HG03520 (cell line): ENCODE results near the gene ROPN1L.
"Not testable (repeated sequence)": the region's sequence is repeated elsewhere in the genome, so short reads cannot be mapped to it uniquely, and the experiment has no call there.

Experiments used
- ATAC-seq: cut with Tn5 transposase; IDR thresholded peaks from one replicate; pipeline ENCODE4 v1.9.1; 2021; ENCODE audit warnings: mild to moderate bottlenecking, moderate library complexity; ENCODE audit not compliant: unreplicated experiment

ROPN1L gene

DNA sequence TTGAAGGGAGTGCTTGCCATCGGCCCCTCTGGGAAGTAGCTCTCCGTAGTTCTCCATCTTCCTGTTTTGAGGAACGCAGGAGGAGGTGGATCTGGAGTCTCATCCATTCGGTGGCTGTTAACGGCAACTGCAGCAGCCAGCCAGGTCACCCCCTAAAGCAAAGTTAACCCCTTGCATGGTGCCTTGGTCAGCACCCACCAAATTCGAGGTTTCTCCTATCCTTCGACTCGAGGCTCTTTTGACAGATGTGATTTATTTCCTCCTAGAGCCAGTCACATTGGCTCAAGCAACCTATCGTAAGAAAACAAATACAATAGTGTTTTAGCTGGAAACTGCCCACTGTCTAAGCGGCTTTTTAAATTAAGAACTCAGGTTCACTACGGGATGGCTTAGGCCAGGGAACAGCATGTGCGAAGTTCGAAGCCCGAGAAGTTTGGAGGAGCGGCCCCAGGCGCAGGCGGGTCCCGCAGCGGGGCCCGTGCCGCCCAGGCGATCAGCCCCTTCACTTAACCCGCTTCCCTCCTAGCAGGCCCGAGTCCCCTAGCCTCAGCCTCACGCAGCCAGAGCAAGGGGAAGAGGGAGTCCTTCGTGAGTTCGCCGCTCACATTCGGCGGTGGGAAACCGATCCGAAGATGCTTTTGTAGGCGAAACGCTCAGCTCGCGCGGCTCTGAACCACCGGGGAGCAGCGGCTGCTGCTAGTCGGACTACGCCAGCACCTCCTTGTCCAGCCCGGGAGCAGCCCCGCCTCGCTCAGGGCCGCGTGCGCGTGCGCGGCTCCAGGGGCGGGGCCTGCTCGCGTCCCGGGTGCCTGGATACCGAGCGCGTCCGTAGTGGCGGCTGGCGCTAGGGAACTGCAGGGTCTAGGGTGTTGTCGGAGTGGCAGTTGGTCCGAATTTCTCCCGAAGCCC, at the start of gene ROPN1L:
Gene ROPN1L (plus strand): TSS at position 797 of the 909 bp plus-strand sequence. CDS start 289 bp downstream, outside the sequence.
- peak; percentile 96 for ATAC-seq

DNA sequence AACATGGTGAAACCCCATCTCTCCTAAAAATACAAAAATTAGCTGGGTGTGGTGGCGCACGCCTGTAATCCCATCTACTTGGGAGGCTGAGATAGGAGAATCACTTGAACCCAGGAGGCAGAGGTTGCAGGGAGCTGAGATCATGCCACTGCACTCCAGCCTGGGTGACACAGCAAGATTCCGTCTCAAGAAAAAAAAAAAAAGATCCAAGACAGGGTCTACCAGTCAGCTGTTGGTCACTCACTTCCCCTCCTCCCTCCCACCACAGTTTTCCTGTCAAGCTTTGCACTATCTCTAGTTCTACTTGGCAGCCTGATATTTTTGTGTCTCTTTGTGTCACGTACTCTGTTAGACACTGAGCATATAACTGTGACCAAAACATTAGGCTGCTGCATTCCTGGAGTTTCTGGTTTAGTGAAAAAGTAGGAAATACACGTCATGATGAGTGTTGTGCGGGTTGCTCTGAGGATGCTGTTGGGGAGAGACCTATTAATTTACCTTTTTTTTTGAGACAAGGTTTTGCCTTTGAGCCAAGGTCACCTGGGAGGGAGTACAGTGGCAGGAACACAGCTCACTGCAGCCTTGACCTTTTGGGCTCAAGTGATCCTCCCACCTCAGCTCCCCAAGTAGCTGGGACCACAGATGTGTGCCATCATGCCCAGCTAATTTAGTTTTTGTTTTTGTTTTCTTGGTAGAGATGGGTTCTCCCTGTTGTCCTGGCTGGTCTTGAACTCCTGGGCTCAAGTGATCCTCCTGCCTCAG, 48.9 kb upstream of the ROPN1L start:
- not testable (repeated sequence) for ATAC-seq

DNA sequence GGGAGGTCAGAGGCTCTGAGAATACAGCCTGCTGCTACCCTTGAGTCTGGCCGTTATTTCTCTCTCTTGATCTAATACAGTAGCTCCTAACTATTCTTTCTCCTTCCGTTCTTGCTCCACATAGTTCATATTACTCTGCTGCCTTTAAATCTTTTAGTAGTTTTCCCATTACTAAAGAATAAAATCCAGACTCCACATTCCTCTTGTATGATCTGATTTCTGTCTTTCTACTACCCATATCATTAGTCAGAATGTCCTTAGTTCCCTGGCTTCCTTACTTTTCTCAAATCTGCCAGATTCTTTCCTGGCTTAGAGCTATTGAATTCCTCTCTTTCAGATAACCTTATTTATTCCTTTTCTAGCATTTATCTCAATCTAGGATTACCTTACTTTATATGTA, 48.2 kb upstream of the ROPN1L start:
- no peak for ATAC-seq

DNA sequence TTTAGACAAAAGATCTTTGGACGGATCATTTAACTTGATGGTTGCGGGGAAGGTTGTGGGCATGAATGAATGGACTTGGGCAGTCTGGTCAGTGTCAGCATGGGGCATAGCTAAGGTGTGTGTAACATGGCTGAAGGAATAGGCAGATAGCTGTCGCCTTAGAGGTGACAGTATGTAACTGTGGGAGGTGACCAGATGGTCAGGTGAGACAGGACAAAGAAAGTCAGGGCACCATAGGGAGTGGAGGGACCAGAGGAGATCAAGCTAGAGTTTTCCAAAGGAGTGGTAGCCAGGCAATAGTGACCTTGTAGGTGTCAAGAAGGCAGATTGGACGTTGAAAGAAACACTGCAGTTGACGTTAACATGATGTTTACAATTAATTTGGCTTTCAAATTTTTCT, 45.1 kb upstream of the ROPN1L start:
- no peak for ATAC-seq

DNA sequence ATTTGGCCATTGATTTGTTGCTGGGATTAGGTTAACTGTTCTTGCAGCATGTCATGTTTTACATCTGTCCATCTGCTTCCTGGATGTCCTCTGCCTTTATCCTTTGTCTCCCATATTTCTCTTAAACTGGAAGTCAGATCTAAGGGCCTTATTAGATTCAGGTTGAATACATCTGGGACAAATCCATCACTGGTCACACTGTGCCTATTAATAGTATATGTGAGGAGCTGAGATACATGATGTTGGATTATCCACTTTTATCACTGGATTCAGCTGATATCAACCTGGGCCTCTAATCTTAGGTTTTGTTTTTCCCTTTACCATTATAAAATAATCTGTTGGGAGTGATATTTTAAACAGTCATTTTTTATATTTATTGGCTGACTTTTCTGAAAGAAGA, 41.8 kb upstream of the ROPN1L start:
- ATAC-seq, result no peak

DNA sequence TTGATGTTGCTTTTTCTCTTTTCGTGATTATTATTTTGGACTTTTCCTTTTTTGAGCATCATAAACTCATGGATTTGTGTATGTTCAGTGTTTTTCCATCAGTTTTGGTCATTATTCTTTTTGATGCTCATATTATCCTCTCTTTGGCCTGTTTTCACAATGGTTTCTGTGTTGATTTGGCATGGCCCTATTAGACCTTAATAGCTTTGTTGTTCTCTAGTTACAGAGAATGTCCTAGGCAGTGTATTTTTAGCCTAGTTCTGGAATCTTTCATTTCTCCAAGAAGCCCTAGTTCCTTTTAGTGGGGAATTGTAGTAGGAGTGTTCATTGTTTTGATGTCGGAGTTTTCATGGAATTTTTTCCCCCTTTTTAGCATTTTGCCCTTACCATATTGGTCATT, 41.3 kb upstream of the ROPN1L start:
- ATAC-seq, result no peak

DNA sequence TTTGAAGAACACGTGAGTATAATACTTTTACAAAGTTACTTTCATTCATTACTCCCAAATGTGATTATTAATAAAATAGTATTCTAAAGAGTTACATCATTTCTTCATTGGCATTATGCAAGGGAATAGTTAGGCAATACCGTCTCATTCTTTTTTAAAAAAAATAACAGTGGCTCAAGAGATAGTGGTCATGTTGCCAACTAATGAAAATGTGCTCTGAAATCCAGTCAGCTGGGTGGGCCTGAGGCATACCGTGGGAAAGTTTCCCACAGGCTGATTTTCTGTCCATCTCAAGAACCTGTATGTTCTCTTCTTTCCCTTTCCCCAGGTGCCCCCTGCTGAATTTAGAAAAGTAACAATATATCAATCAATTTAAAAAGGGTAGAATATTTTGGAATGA, 40.8 kb upstream of the ROPN1L start:
- no peak for ATAC-seq

DNA sequence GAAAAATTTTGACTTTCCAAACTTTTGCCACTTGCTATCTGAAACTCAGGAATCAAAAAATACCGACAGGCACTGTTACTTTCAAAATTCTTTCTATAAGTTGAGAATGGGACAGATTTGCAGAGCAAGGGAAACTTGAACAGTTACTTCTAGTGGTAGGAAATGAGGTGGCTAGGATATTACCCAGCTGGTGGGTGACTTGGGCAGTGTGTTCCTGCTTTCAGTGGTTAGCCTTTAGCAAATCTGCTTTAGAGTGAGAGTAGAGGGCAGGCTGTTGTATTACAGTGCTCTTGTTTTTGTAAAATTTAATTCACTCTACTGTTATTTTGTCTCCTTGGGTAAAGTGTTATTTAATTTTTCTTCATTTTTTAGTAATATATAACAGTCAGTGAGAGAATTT, 40.2 kb upstream of the ROPN1L start:
- no peak for ATAC-seq

DNA sequence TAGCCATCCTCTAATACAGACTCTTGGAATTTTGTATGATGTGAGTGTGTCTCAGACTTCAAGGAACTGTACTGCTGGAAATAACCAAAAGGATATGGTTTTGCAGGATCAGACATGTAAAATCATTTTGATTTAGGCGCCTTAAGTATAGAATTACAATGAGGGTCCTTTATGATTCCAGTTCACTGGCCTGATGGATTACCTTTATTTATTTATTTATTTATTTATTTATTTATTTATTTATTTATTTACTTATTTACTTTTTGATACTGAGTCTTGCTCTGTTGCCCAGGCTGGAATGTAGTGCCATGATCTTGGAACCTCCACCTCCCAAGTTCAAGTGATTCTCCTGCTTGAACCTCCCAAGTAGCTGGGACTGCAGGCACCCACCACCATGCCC, 37.9 kb upstream of the ROPN1L start:
- ATAC-seq, result no peak

DNA sequence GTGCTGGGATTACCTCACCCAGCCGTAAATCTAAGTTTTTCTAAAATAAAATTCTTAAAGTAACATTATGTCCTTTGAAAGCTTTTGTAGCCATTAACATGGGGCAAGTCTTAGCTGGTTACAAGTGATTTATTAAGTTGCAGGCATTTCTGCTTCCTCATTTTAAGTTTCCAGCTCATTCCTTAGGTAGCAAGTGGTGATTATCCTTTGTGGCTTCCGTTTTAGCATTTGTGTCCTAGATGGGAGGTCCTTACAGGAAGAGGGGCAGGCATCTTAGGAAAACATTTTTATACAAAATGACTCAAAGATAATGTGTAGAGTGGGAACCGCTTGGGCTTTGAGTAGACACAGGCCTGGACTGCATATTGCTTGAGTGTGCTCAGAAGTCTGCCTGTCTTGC, 35.0 kb upstream of the ROPN1L start:
- no peak for ATAC-seq

DNA sequence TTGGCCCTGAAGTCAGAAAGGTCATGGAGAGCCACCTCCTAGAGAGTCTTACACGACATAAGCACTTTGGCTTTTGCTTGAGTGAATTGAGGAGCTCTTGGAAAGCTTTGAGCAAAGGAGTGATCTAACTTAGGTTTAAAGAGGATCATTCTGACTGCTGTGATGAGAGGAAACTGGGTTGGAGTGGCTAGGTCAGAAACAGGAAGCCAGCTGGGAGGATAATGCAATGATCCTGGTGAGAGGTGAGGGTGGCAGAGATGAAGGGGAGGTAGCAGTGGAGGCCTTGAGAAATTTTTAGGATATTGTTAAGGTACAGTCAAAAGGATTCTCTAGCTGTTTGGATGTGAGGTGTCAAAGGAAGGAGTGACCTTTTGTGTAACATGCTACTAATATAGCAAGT, 32.2 kb upstream of the ROPN1L start:
- ATAC-seq, result no peak

DNA sequence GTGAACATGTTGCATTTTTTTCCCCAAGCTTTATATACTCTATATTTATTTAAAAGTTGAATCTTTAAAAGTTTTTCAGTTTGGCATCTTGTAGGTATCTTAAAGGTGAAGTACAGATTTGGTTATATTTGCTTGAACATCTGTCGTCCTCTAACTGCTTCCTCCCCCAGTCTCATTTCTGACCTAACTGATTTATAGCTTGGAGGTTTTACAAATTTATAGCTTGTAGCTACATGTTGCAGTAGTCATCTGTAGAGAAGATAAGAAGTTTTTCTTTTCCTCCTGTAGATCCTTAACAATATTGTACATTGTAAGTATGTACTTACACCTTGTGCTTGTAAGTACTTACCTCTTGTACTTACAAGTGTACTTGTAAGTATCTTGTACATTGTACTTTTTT, 31.0 kb upstream of the ROPN1L start:
- no peak for ATAC-seq

DNA sequence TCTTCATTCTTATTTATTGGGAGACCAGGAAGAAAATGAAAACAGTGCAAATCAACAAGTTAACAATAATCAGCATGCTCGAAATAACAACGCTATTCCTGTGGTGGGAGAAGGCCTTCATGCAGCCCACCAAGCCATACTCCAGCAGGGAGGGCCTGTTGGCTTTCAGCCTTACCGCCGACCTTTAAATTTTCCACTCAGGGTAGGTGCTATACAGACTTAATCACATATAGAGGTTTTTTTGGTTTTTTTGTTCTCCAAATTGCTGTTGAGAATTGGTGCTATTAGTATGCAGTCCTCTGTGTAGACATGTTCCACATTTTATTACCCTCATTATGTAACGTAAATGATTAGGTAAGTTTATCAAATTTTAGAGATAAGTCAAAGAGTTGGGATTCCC, 30.3 kb upstream of the ROPN1L start:
- ATAC-seq, result no peak

DNA sequence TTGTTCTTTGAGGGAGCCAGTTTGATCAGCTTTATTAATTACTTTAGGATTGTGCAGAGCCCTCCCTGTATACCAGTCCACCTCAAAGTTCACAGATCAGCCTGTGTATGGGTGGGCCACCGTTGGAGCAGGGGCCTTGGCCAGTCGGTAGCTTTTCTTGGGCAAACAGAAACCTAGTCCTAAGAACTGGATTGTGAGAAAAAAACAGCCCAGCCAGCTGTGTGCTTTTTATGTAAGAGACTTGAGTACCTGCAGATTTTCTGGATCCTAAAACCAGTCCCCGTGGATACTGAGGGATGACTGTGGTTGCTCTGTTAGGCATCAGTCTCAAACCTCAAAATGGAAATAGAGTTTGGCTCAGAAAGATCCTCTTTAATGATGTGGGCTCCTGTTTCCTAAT, 24.8 kb upstream of the ROPN1L start:
- no peak for ATAC-seq

DNA sequence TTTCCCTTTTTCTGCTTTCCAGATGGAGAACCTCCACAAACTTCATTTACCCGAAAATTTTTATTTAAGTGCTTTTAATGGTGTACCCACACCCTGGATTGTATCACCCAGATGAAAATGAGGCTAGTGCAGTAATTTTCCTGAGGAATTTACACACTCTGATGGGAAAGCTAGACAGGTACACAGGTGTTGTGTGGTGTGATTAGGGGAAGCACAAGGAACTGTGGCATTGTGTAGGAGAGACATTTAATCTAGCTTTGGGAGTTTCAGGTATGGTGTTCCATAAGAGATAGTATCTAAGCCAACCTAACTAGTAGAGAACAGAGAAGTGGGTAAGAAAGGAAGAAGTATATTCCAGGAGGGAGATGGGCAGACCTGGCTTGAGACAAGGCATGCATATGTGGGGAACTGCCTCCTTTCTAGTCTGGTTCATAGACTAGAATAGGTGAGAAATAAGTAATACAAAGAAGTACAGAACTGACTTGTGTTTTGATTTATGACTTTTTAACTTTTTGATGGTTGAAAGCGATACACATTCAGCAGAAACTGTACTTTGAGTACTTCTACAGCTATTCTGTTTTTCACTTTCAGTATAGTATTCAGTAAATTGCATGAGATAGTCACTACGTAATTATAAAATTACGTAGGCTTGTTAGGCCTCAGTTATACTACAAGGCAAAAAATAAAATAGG, 22.9 kb upstream of the ROPN1L start:
- ATAC-seq, result peak; percentile 79

DNA sequence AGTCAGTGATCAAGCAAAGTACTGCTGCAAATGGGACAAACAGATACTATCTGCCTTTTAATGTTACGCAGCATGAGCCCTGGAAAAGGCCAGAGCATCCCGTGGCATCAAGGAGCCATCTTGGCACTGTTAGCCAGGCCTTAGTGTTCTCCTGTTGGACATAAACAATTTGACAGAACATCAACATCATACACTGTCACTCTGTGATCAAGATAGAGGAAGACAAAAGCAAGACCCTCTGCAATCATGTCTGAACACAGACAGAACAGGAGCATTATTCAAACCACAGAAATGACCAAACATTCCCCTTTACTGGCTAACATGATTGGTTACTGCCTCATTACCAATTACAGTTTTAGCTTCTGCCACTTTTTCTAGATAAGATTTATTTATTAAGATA, 21.2 kb upstream of the ROPN1L start:
- ATAC-seq, result no peak

DNA sequence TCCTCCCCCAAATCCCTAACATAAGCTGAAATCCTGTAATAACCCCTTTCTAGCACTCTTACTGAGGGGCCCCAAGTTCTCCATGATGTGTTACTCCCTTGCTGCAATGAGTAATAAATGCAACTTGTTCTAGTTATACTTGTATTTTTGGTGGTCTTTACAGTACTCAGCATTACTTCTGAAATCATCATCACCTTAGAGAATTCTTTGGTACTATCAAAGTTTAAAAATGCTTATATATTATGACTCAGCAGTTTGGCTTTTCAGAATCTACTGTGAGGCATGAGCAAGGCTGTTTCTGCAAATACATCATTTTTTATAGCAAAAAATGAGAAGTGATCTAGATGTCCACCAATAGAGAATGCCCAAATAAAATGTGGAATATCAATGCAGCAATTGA, 20.7 kb upstream of the ROPN1L start:
- ATAC-seq, result no peak

DNA sequence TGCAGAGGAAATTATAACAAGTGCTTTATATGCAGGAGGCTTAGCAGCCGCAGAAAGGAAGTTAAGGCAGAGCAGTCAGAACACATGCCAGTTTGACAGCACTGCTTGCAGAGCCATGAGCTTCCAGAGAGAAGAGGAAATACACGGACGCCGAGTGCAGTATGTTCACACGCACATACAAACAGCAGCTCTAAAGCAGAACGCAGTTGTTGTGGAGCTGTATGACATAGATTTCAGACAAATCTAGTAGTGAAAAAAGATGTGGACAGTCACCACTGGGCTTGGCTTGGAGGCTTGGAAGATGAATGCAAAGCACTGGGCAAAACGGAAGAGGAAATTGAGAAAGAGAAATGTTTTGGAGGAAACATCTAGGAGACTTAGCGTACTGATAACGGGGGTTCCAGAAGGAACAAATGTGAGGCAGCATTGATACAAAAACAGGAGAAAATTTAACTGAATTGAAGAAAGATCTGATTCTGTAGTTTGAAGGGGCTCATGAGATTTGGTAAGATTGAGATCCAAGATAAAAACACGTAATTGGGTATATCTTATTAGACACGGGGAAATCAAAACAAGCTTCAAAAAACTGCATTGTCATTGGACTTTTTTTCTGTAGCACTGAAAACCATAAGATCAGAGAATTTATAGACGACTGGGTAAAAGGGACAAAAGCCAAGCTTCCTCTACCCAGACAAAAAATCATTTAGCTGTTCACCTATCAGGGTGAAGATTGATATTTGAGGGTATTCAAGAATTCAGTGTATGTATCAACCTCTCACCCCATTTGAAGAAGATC, 19.6 kb upstream of the ROPN1L start:
- no peak for ATAC-seq

DNA sequence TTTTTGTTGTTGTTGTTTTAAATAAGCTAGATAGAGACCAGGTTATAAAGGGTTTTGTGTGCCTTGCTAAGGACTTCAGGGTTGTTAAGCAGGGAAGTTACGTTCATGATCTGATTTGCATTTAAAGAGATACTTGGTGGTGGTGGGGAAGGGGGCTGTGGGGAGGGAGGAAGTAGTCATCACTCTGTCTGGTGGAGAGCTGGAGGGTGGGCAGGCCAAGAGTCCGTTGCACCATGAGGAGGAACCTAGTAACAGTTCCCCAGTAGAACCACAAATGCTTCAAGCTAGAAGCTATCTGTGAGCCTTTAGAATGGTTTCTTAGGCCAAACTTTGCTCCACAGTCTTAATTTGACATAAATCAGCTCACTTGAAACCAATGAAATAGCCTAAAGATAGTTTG, 18.7 kb upstream of the ROPN1L start:
- ATAC-seq, result no peak

DNA sequence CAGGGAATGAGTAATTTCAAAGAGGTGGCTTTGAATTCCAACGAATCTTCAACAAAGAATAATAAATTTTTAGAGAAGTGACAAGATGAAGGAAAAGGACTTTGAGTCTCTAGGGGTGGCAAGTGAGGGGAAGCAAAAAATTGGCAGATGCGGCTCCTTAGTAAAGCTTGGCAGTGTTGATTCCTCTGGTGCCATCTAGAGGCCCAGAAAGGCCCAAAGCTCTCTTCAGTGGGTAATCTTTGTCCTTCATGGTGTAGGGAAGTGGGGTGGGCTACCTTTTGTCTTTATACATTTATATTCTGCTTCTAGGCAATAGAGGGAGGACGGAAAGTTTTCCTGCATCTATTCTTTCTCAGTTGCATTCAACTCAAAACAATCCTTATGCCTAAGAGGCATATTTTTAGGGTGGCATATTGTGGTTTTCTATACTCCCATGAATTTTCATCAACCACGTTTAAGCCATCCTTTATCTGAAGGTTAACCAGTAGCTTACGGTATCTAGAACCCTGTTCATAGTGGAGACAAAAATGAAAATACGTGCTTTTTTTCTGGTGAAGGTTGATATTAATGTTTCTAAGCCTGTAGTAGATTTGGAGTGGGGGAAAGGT, 17.5 kb upstream of the ROPN1L start:
- ATAC-seq, result no peak
